ENCODE data around the gene ERCC5.

DNA sequence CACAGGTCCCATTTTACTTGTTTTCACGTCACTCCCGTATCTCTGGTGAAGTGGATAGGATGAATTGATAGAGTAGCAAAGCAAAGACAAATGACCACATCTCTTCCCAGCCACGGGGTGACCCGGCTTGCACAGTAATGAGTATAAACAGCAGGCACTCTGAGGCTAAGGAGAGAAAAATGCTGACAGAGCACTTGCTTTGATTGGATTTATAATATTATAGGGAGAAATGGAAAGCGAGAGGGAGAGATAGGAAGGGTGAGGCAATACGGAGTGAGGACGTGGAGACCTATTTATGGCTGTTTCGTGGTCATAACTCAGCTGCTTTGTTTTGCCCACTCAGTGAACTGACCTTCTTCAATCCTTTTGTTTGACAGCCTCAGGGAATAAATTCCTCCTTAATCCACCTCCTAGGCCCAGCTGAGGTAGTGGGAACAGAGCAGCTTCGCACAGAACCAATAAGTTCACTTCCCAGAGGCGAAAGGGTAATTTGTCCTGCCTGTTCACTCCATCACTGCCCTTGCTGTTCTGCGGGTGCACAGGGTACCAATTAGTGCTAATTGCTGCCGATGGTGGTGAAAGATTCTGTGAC is 68.6 kb downstream of the ERCC5 start:
- TF ChIP-seq, protein P1, sequence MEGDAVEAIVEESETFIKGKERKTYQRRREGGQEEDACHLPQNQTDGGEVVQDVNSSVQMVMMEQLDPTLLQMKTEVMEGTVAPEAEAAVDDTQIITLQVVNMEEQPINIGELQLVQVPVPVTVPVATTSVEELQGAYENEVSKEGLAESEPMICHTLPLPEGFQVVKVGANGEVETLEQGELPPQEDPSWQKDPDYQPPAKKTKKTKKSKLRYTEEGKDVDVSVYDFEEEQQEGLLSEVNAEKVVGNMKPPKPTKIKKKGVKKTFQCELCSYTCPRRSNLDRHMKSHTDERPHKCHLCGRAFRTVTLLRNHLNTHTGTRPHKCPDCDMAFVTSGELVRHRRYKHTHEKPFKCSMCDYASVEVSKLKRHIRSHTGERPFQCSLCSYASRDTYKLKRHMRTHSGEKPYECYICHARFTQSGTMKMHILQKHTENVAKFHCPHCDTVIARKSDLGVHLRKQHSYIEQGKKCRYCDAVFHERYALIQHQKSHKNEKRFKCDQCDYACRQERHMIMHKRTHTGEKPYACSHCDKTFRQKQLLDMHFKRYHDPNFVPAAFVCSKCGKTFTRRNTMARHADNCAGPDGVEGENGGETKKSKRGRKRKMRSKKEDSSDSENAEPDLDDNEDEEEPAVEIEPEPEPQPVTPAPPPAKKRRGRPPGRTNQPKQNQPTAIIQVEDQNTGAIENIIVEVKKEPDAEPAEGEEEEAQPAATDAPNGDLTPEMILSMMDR (IDR thresholded peaks at IDR 0.05 in 2 of 3, conservative IDR thresholded peaks at IDR 0.05 in 1 of 3; ENCODE audit: insufficient read depth in 2 of 3, low read depth in 1 of 3, low read length in 3 of 3) = no peak
- TF ChIP-seq C11orf30 (IDR thresholded peaks at IDR 0.05; ENCODE audit: low read depth) = no peak
- no peak for TF ChIP-seq ZNF77 (CRISPR knock-in tag; IDR thresholded peaks at IDR 0.05)
- TF ChIP-seq TBL1XR1 (IDR thresholded peaks at IDR 0.05; ENCODE audit: low read length in 2 of 2) = no peak
- TF ChIP-seq RBM39 (optimal IDR thresholded peaks at IDR 0.05; ENCODE audit: low read depth, low read length) = no peak
- no peak for TF ChIP-seq EP300 (IDR thresholded peaks at IDR 0.05; ENCODE audit: low read length)
- no peak for TF ChIP-seq KAT8 (IDR thresholded peaks at IDR 0.05; ENCODE audit: low read depth)
- no peak for TF ChIP-seq ZNF311 (CRISPR knock-in tag; IDR thresholded peaks at IDR 0.05)
- TF ChIP-seq SP1 (CRISPR knock-in tag; IDR thresholded peaks at IDR 0.05) = no peak
- TF ChIP-seq SIN3A (IDR thresholded peaks at IDR 0.05; ENCODE audit: borderline replicate concordance in 2 of 2, control insufficient read depth in 1 of 2, low read depth in 2 of 2, low read length in 2 of 2) = no peak

All from K562 (cell line).